ENCODE data around the gene LHFPL3. TPM values are rescaled to one million over a fixed set of nuclear protein-coding genes. Genes with fewer than 3 reads are reported as not detected.
"Not testable (repeated sequence)": the region's sequence is repeated elsewhere in the genome, so short reads cannot be mapped to it uniquely, and the experiment has no call there.

The LHFPL3 gene
- total and polyA plus RNA-seq, 2 donors (not counting 3 experiments of a cell fraction or from before 2014, with no cell fraction given) = not detected

- Histone ChIP-seq H3K9me3 (replicated peaks; ENCODE audit: control insufficient read depth, insufficient read depth, low read length) (no peaks in the 10 kb centered on the region), H3K4me2 (ENCODE audit: insufficient read depth, low read length) (no peak overlapping the region), H3K4me3 (replicated peaks in 1 of 3; ENCODE audit: insufficient read depth in 1 of 3, low read depth in 1 of 3, low read length in 3 of 3) (no peak overlapping the region), H3K27me3 (ENCODE audit: control insufficient read depth in 2 of 2, insufficient read depth in 2 of 2, low read length in 2 of 2) (no peaks in the 10 kb centered on the region), H3K4me1 (ENCODE audit: control insufficient read depth, extremely low read depth, insufficient read depth, low read length) (peaks cover 3% of the 10 kb centered on the region), H3K27ac (ENCODE audit: insufficient read depth, low read depth, low read length) (no peak overlapping the region), H4K20me1 (replicated peaks; ENCODE audit: control insufficient read depth, extremely low read depth, insufficient read depth, low read length) (no peaks in the 10 kb centered on the region), H3K36me3 (ENCODE audit: control insufficient read depth in 2 of 2, extremely low read depth in 1 of 2, insufficient read depth in 2 of 2, low read length in 2 of 2) (no peaks in the 10 kb centered on the region), H3K9ac (replicated peaks; ENCODE audit: extremely low read depth, insufficient read depth, low read length) (no peak overlapping the region), H2AFZ (ENCODE audit: low read depth, low read length) (peak overlapping the region; percentile 40), H3K79me2 (ENCODE audit: control insufficient read depth, insufficient read depth, low read length) (no peaks in the 10 kb centered on the region), H3K9me1 (replicated peaks; ENCODE audit: control insufficient read depth, extremely low read depth, insufficient read depth, low read length) (no peaks in the 10 kb centered on the region)
- ChIA-PET CTCF (interaction anchor here (1.1 to 3.0 kb wide), 3 partner anchors 10 to 45 kb away, joined by 3 to 8 read pairs (median 4); no protein-coding TSS in a partner anchor), POLR2A (no interaction called here)
- dilution Hi-C loops (cut with MboI; ENCODE audit: extremely low pct_ligation_motif_present, low sequenced_read_pairs) (no loop called here), intact Hi-C loops (cut with micrococcal nuclease) (no loop called here)
- no peak for TF ChIP-seq FOS (IDR thresholded peaks at IDR 0.05; ENCODE audit: borderline replicate concordance, insufficient read depth, low read length)
- no peak for TF ChIP-seq CTCF (IDR thresholded peaks at IDR 0.05; ENCODE audit: extremely low read depth in 1 of 2, insufficient read depth in 1 of 2, low read depth in 1 of 2, low read length in 2 of 2)
- TF ChIP-seq MAX (IDR thresholded peaks at IDR 0.05; ENCODE audit: insufficient read depth, insufficient read length) = no peak
- no peak for TF ChIP-seq POLR2A (IDR thresholded peaks at IDR 0.05; ENCODE audit: low read depth, low read length)
- TF ChIP-seq EZH2 (IDR thresholded peaks at IDR 0.05; ENCODE audit: borderline replicate concordance, low read depth, low read length, severe bottlenecking) = no peak
- TF ChIP-seq POLR2AphosphoS5 (IDR thresholded peaks at IDR 0.05; ENCODE audit: insufficient read depth, low read depth, low read length) = no peak
- no peak for TF ChIP-seq GATA2 (IDR thresholded peaks at IDR 0.05; ENCODE audit: insufficient read depth, insufficient read length, low read depth, low read length)
- TF ChIP-seq MYC (IDR thresholded peaks at IDR 0.05; ENCODE audit: low read depth, low read length) = no peak
- TF ChIP-seq JUN (IDR thresholded peaks at IDR 0.05; ENCODE audit: borderline replicate concordance, insufficient read depth, insufficient read length, low read depth) = no peak
- FAIRE-seq = no peak
- no TSS peak for BruUV-seq (replicated peaks)
- no peak for DNase-seq (ENCODE audit: low read depth, low spot score)
These were observed 608.1 kb downstream of the LHFPL3 start for GRCh38 chr7:104936546-104936945.

- CTCF ChIA-PET = interaction anchor here (1.2 to 3.0 kb wide), 2 partner anchors 11 to 44 kb away, joined by 4 to 8 read pairs; no protein-coding TSS in a partner anchor
- H3K9me1 ChIP-seq (replicated peaks; ENCODE audit: control insufficient read depth, extremely low read depth, insufficient read depth, low read length); H3K27me3 ChIP-seq (ENCODE audit: control insufficient read depth in 2 of 2, insufficient read depth in 2 of 2, low read length in 2 of 2); H2AFZ ChIP-seq (ENCODE audit: low read depth, low read length); H4K20me1 ChIP-seq (replicated peaks; ENCODE audit: control insufficient read depth, extremely low read depth, insufficient read depth, low read length); H3K9ac ChIP-seq (replicated peaks; ENCODE audit: extremely low read depth, insufficient read depth, low read length); H3K27ac ChIP-seq (ENCODE audit: insufficient read depth, low read depth, low read length); FAIRE-seq; H3K4me1 ChIP-seq (ENCODE audit: control insufficient read depth, extremely low read depth, insufficient read depth, low read length); POLR2A ChIA-PET; H3K4me3 ChIP-seq (replicated peaks in 1 of 3; ENCODE audit: insufficient read depth in 1 of 3, low read depth in 1 of 3, low read length in 3 of 3); BruUV-seq (replicated peaks); DNase-seq (ENCODE audit: low read depth, low spot score); intact Hi-C loops (cut with micrococcal nuclease); H3K4me2 ChIP-seq (ENCODE audit: insufficient read depth, low read length); H3K79me2 ChIP-seq (ENCODE audit: control insufficient read depth, insufficient read depth, low read length); H3K36me3 ChIP-seq (ENCODE audit: control insufficient read depth in 2 of 2, extremely low read depth in 1 of 2, insufficient read depth in 2 of 2, low read length in 2 of 2); H3K9me3 ChIP-seq (replicated peaks; ENCODE audit: control insufficient read depth, insufficient read depth, low read length); dilution Hi-C loops (cut with MboI; ENCODE audit: extremely low pct_ligation_motif_present, low sequenced_read_pairs): not testable (repeated sequence)
These were observed 609.1 kb downstream of the LHFPL3 start for GRCh38 chr7:104937489-104937888.

Measured in endothelial cell of umbilical vein (primary cell).